Measurements from ENCODE around the gene SLC25A1. TPM values are rescaled to one million over a fixed set of nuclear protein-coding genes. Genes with fewer than 3 reads are reported as not detected.

The SLC25A1 gene
- total RNA-seq, 2 experiments from 2014 or later, result 56.4 to 57.6 TPM

- TF ChIP-seq, protein P1, sequence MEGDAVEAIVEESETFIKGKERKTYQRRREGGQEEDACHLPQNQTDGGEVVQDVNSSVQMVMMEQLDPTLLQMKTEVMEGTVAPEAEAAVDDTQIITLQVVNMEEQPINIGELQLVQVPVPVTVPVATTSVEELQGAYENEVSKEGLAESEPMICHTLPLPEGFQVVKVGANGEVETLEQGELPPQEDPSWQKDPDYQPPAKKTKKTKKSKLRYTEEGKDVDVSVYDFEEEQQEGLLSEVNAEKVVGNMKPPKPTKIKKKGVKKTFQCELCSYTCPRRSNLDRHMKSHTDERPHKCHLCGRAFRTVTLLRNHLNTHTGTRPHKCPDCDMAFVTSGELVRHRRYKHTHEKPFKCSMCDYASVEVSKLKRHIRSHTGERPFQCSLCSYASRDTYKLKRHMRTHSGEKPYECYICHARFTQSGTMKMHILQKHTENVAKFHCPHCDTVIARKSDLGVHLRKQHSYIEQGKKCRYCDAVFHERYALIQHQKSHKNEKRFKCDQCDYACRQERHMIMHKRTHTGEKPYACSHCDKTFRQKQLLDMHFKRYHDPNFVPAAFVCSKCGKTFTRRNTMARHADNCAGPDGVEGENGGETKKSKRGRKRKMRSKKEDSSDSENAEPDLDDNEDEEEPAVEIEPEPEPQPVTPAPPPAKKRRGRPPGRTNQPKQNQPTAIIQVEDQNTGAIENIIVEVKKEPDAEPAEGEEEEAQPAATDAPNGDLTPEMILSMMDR (IDR thresholded peaks at IDR 0.05), result no peak
- H3K27ac Mint-ChIP-seq, result no peak overlapping the region
- no peak overlapping the region for H3K4me3 Mint-ChIP-seq
- H3K4me1 Mint-ChIP-seq (ENCODE audit: low read depth), result peaks cover 4% of the 10 kb centered on the region
- no peaks in the 10 kb centered on the region for H3K9me3 Mint-ChIP-seq
- CTCF ChIA-PET, result interaction anchor here (0.9 to 1.3 kb wide), 2 partner anchors 8 to 10 kb away, joined by 3 to 4 read pairs; no protein-coding TSS in a partner anchor
- POLR2A ChIA-PET, result interaction anchor here (0.5 kb wide), 1 partner anchor 72 kb away, joined by 3 read pairs; no protein-coding TSS in a partner anchor
- H3K36me3 Mint-ChIP-seq (ENCODE audit: low read depth), result no peaks in the 10 kb centered on the region
- intact Hi-C loops (cut with micrococcal nuclease), result no loop called here
- DNase-seq, result no peak
- no peak for ATAC-seq
- H3K27me3 Mint-ChIP-seq, result peaks cover 9% of the 10 kb centered on the region
These were observed 35.0 kb upstream of the SLC25A1 start for GRCh38 chr22:19213442-19214077.

GRCh38 chr22:19213001-19213400, 34.5 kb upstream of the SLC25A1 start:
- DNase-seq, result no peak
- POLR2A ChIA-PET, result no interaction called here
- H3K27me3 Mint-ChIP-seq, result peaks cover 9% of the 10 kb centered on the region
- no peaks in the 10 kb centered on the region for H3K9me3 Mint-ChIP-seq
- peaks cover 3% of the 10 kb centered on the region for H3K4me1 Mint-ChIP-seq (ENCODE audit: low read depth)
- TF ChIP-seq, protein P1 (IDR thresholded peaks at IDR 0.05), result no peak
- CTCF ChIA-PET, result no interaction called here
- H3K36me3 Mint-ChIP-seq (ENCODE audit: low read depth), result no peaks in the 10 kb centered on the region
- no peak overlapping the region for H3K4me3 Mint-ChIP-seq
- ATAC-seq, result no peak
- H3K27ac Mint-ChIP-seq, result no peak overlapping the region
- intact Hi-C loops (cut with micrococcal nuclease), result no loop called here

GRCh38 chr22:19212302-19212870, 33.9 kb upstream of the SLC25A1 start:
- ChIA-PET CTCF (no interaction called here), POLR2A (no interaction called here)
- TF ChIP-seq, protein P1 (IDR thresholded peaks at IDR 0.05), result no peak
- no peaks in the 10 kb centered on the region for H3K36me3 Mint-ChIP-seq (ENCODE audit: low read depth)
- ATAC-seq (no peak), DNase-seq (no peak)
- H3K27me3 Mint-ChIP-seq, result peaks cover 11% of the 10 kb centered on the region
- H3K4me3 Mint-ChIP-seq, result no peak overlapping the region
- H3K27ac Mint-ChIP-seq, result no peak overlapping the region
- no peaks in the 10 kb centered on the region for H3K4me1 Mint-ChIP-seq (ENCODE audit: low read depth)
- intact Hi-C loops (cut with micrococcal nuclease), result no loop called here
- no peaks in the 10 kb centered on the region for H3K9me3 Mint-ChIP-seq

- intact Hi-C loops (cut with micrococcal nuclease), result no loop called here
- TF ChIP-seq, protein P1 (IDR thresholded peaks at IDR 0.05), result no peak
- Mint-ChIP-seq H3K4me3 (no peak overlapping the region), H3K36me3 (ENCODE audit: low read depth) (no peaks in the 10 kb centered on the region), H3K4me1 (ENCODE audit: low read depth) (no peaks in the 10 kb centered on the region), H3K27me3 (peaks cover 12% of the 10 kb centered on the region), H3K27ac (no peak overlapping the region), H3K9me3 (no peaks in the 10 kb centered on the region)
- ChIA-PET POLR2A (no interaction called here), CTCF (no interaction called here)
- DNase-seq (no peak), ATAC-seq (no peak)
These were observed 31.7 kb upstream of the SLC25A1 start for GRCh38 chr22:19210188-19210587.

GRCh38 chr22:19208287-19208847, 29.8 kb upstream of the SLC25A1 start:
- Mint-ChIP-seq H3K27ac (no peak overlapping the region), H3K27me3 (peaks cover 12% of the 10 kb centered on the region), H3K4me1 (ENCODE audit: low read depth) (no peaks in the 10 kb centered on the region), H3K9me3 (no peaks in the 10 kb centered on the region), H3K36me3 (ENCODE audit: low read depth) (no peaks in the 10 kb centered on the region), H3K4me3 (no peak overlapping the region)
- TF ChIP-seq, protein P1 (IDR thresholded peaks at IDR 0.05), result no peak
- CTCF ChIA-PET, result no interaction called here
- ATAC-seq, result no peak
- DNase-seq, result no peak
- POLR2A ChIA-PET, result interaction anchor here (1.4 kb wide), 1 partner anchor 14 kb away, joined by 4 read pairs; no protein-coding TSS in a partner anchor
- intact Hi-C loops (cut with micrococcal nuclease), result no loop called here

All from activated CD8-positive, alpha-beta T cell treated with anti-CD3 and anti-CD28 coated beads for 36 hours (primary cell).